ENCODE measurements around the gene TRPC4AP. TPM values are rescaled to one million over a fixed set of nuclear protein-coding genes. Genes with fewer than 3 reads are reported as not detected.

TRPC4AP gene
- total RNA-seq, 1 experiment from 2014 or later, result 48.6 TPM

GRCh38 chr20:34990661-34991214 is 101.9 kb downstream of the TRPC4AP start:
- Histone ChIP-seq H2AFZ (ENCODE audit: low read depth, low read length, poor library complexity, severe bottlenecking) (no peak overlapping the region), H3K4me2 (ENCODE audit: low read length) (no peak overlapping the region), H3K4me1 (ENCODE audit: control insufficient read depth in 1 of 2, insufficient read depth in 2 of 2, low read length in 2 of 2) (no peaks in the 10 kb centered on the region), H3K9me3 (ENCODE audit: control insufficient read depth in 1 of 2, insufficient read depth in 1 of 2, low read depth in 1 of 2, low read length in 2 of 2) (no peaks in the 10 kb centered on the region), H3K27ac (ENCODE audit: low read depth, low read length) (no peak overlapping the region), H3K9me2 (ENCODE audit: insufficient read depth) (no peaks in the 10 kb centered on the region), H3K4me3 (replicated peaks in 1 of 2; ENCODE audit: low read depth in 1 of 2, low read length in 2 of 2) (no peak overlapping the region), H3K9ac (ENCODE audit: low read length) (no peak overlapping the region), H3K27me3 (ENCODE audit: insufficient read depth, low read length) (no peaks in the 10 kb centered on the region), H4K20me1 (ENCODE audit: insufficient read depth) (no peaks in the 10 kb centered on the region), H3K79me2 (ENCODE audit: insufficient read depth, low read length) (no peaks in the 10 kb centered on the region), H3K36me3 (ENCODE audit: control insufficient read depth in 1 of 2, insufficient read depth in 2 of 2, low read length in 2 of 2) (no peaks in the 10 kb centered on the region; a peak in 1 of 4 replicates)
- no peak for TF ChIP-seq POLR2AphosphoS5 (IDR thresholded peaks at IDR 0.05; ENCODE audit: low read depth, low read length)
- no peak for TF ChIP-seq POLR2A (IDR thresholded peaks at IDR 0.05; ENCODE audit: borderline replicate concordance, extremely low read depth, insufficient read depth, insufficient read length)
- TF ChIP-seq CTCF (IDR thresholded peaks at IDR 0.05 in 2 of 3, conservative IDR thresholded peaks at IDR 0.05 in 1 of 3; ENCODE audit: borderline replicate concordance in 1 of 3, insufficient read depth in 1 of 3, low read depth in 2 of 3, low read length in 2 of 3), result no peak
- no peak for TF ChIP-seq ZBTB33 (IDR thresholded peaks at IDR 0.05; ENCODE audit: extremely low read depth, insufficient replicate concordance, low read length)
- DNase-seq (ENCODE audit: low read depth, low spot score) (no peak), ATAC-seq (no peak)
- ChIA-PET POLR2A (no interaction called here), RAD21 (ENCODE audit: low non-redundant PET in 1 of 2, low total read pairs in 2 of 2, uncharacterized antibody in 2 of 2, unreplicated experiment in 2 of 2) (no interaction called here), CTCF (no interaction called here)
- BruUV-seq (replicated peaks), result no TSS peak
- intact Hi-C loops (cut with micrococcal nuclease), result no loop called here

- H3K27ac ChIP-seq (ENCODE audit: low read depth, low read length), result no peak overlapping the region
- no peaks in the 10 kb centered on the region for H4K20me1 ChIP-seq (ENCODE audit: insufficient read depth)
- ChIA-PET POLR2A (no interaction called here), CTCF (no interaction called here), RAD21 (ENCODE audit: low non-redundant PET in 1 of 2, low total read pairs in 2 of 2, uncharacterized antibody in 2 of 2, unreplicated experiment in 2 of 2) (no interaction called here)
- H3K9me2 ChIP-seq (ENCODE audit: insufficient read depth), result no peaks in the 10 kb centered on the region
- H3K79me2 ChIP-seq (ENCODE audit: insufficient read depth, low read length), result no peaks in the 10 kb centered on the region
- intact Hi-C loops (cut with micrococcal nuclease), result no loop called here
- BruUV-seq (replicated peaks), result no TSS peak
- no peak overlapping the region for H3K4me3 ChIP-seq (replicated peaks in 1 of 2; ENCODE audit: low read depth in 1 of 2, low read length in 2 of 2)
- ATAC-seq, result no peak
- H3K9me3 ChIP-seq (ENCODE audit: control insufficient read depth in 1 of 2, insufficient read depth in 1 of 2, low read depth in 1 of 2, low read length in 2 of 2), result no peaks in the 10 kb centered on the region
- no peak overlapping the region for H3K9ac ChIP-seq (ENCODE audit: low read length)
- no peak overlapping the region for H3K4me2 ChIP-seq (ENCODE audit: low read length)
- no peak for DNase-seq (ENCODE audit: low read depth, low spot score)
- no peaks in the 10 kb centered on the region for H3K36me3 ChIP-seq (ENCODE audit: control insufficient read depth in 1 of 2, insufficient read depth in 2 of 2, low read length in 2 of 2)
- no peak overlapping the region for H2AFZ ChIP-seq (ENCODE audit: low read depth, low read length, poor library complexity, severe bottlenecking)
- no peaks in the 10 kb centered on the region for H3K27me3 ChIP-seq (ENCODE audit: insufficient read depth, low read length)
- no peaks in the 10 kb centered on the region for H3K4me1 ChIP-seq (ENCODE audit: control insufficient read depth in 1 of 2, insufficient read depth in 2 of 2, low read length in 2 of 2)
- TF ChIP-seq ZNF274 (IDR thresholded peaks at IDR 0.05; ENCODE audit: low read depth, low read length) (no peak), POLR2A (IDR thresholded peaks at IDR 0.05; ENCODE audit: borderline replicate concordance, extremely low read depth, insufficient read depth, insufficient read length) (no peak), RAD21 (IDR thresholded peaks at IDR 0.05; ENCODE audit: low read depth) (no peak), MAX (IDR thresholded peaks at IDR 0.05) (no peak), CTCF (IDR thresholded peaks at IDR 0.05 in 2 of 3, conservative IDR thresholded peaks at IDR 0.05 in 1 of 3; ENCODE audit: borderline replicate concordance in 1 of 3, insufficient read depth in 1 of 3, low read depth in 2 of 3, low read length in 2 of 3) (no peak), ELF1 (IDR thresholded peaks at IDR 0.05; ENCODE audit: borderline replicate concordance, low read depth) (no peak), SP1 (IDR thresholded peaks at IDR 0.05; ENCODE audit: low read depth) (no peak), ATF3 (IDR thresholded peaks at IDR 0.05) (no peak), TCF7L2 (IDR thresholded peaks at IDR 0.05; ENCODE audit: borderline replicate concordance, extremely low read depth, insufficient read depth, insufficient read length) (no peak), JUND (IDR thresholded peaks at IDR 0.05) (no peak)
Observed at GRCh38 chr20:34990231-34990630, 102.4 kb downstream of the TRPC4AP start.
